BLaER1 (cell line): Measurements from ENCODE around the gene EYS.

Experiments
- H3K27ac ChIP-seq: shearing (Covaris generic); formaldehyde crosslinking; 2 replicates; pipeline ENCODE4 v1.8.1; 2022
- H3K27me3 ChIP-seq: shearing (Covaris generic); formaldehyde crosslinking; 2 replicates; pipeline ENCODE4 v1.8.1; 2022
- H3K36me3 ChIP-seq: shearing (Covaris generic); formaldehyde crosslinking; 2 replicates; pipeline ENCODE4 v1.8.1; 2022
- H3K4me1 ChIP-seq: shearing (Covaris generic); formaldehyde crosslinking; 2 replicates; pipeline ENCODE4 v1.8.1; 2022
- H3K4me2 ChIP-seq: shearing (Covaris generic); formaldehyde crosslinking; 2 replicates; pipeline ENCODE4 v1.8.1; 2022
- H3K4me3 ChIP-seq: shearing (Covaris generic); formaldehyde crosslinking; 2 replicates; pipeline ENCODE4 v1.8.1; 2022
- H3K9ac ChIP-seq: shearing (Covaris generic); formaldehyde crosslinking; 2 replicates; pipeline ENCODE4 v1.8.1; 2022
- H3K9me3 ChIP-seq: shearing (Covaris generic); formaldehyde crosslinking; 2 replicates; pipeline ENCODE4 v1.8.1; 2022
- H4K20me1 ChIP-seq: shearing (Covaris generic); formaldehyde crosslinking; 2 replicates; pipeline ENCODE4 v1.8.1; 2022
- Cebpa-rat ChIP-seq: shearing (Covaris generic); IDR thresholded peaks from 2 replicates; pipeline ENCODE4 v1.8.1; 2022

EYS gene

DNA sequence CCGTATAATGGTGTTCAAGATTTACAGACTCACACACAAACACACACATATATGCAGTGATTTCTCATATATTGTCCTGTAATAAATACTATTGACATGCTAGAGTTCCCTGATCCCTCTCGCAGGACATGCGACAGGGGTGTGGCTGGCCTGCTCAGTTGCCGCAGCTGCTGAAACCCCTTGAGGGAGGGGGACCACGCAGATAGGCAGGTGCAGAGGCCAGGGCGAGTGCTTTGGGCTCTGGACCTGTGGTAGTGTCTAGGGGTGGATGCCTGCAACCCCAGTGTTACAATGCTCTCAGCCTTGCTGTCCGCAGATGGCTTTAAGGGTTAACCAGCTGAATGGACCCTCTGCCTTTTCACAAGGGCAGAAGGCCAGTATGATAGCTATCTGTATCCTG, 706.2 kb downstream of the EYS start:
- TF ChIP-seq Cebpa-rat: no peak
- Histone ChIP-seq H3K9me3 (no peaks in the 10 kb centered on the region), H3K36me3 (no peaks in the 10 kb centered on the region), H3K27ac (no peak overlapping the region), H3K4me3 (no peak overlapping the region), H3K9ac (no peak overlapping the region), H3K4me2 (no peak overlapping the region), H4K20me1 (no peaks in the 10 kb centered on the region), H3K4me1 (no peaks in the 10 kb centered on the region), H3K27me3 (no peaks in the 10 kb centered on the region)

DNA sequence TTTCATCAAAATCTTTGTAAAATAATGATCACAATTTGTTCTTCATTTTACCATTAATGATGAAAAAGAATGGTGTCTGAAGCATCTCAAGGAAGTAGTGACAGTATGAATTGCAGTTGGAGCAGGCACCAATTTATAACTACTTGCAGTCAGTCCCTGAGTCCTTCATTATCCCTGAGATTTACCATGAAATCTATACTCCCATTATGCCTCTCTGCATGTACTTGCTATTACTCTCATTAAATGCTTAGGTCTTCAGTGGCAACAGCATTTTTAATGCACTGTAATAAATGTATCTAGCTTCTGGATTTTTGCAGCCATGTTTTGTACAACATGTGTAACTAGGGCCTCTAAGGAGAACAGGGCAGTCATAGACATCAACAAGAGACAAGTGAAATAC, 708.8 kb downstream of the EYS start:
- Histone ChIP-seq H3K27me3 (no peaks in the 10 kb centered on the region), H3K4me3 (no peak overlapping the region), H3K9ac (no peak overlapping the region), H3K36me3 (no peaks in the 10 kb centered on the region), H4K20me1 (no peaks in the 10 kb centered on the region), H3K27ac (no peak overlapping the region), H3K4me1 (no peaks in the 10 kb centered on the region), H3K9me3 (no peaks in the 10 kb centered on the region), H3K4me2 (no peak overlapping the region)
- TF ChIP-seq Cebpa-rat: no peak

DNA sequence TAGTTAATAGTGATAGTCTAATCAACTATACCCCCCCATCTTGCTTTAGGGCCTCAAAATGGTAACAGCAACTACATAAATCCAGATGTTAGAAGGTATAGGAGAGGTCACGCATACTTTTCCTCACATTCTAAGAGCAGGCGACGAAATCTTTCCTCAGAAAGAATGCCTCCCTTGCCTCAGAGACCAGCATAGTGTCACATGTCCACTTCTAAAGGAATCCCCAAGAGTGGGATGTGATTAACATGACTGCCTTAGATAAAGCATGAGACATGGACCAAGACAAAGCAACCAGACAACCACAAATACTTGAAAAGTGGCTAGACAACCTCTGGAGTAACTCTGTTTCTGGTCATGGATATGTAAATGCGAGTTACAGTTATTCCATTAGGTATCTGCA, 710.7 kb downstream of the EYS start:
- Histone ChIP-seq H3K4me2 (no peak overlapping the region), H3K36me3 (no peaks in the 10 kb centered on the region), H3K27me3 (no peaks in the 10 kb centered on the region), H3K9ac (no peak overlapping the region), H3K4me3 (no peak overlapping the region), H3K27ac (no peak overlapping the region), H3K9me3 (no peaks in the 10 kb centered on the region), H3K4me1 (no peaks in the 10 kb centered on the region), H4K20me1 (no peaks in the 10 kb centered on the region)
- no peak for TF ChIP-seq Cebpa-rat

DNA sequence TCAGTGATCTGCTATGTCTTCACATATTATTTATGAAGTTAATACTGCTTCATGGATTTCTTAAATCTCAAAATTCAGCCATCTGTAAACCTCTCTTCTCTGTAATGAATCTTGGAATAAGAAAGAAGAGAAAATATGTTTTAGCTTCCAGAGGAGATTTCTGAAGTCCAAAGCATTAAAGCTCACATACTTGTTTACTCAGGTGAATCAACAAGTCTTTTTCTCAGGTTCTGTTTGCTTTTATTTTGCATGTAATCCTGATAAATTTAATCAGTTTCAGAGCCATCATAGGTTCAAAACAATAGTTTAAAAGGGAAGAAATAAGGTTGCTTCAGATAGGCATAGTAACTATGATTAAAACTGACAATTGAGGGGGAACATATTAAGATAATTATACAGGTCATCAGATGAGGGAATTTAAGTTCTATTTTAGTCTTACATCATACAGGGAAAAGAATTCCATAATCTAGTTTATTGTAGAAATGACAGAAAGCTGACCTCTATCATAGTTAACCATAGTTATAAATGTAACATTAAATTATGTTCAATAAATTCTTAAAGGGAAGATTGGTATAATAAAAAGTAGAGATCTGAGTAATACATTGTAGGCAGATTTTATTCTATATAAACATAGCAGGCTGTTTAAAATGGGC, 716.2 kb downstream of the EYS start:
- H3K4me3 ChIP-seq: no peak overlapping the region
- H3K27me3 ChIP-seq: no peaks in the 10 kb centered on the region
- TF ChIP-seq Cebpa-rat: no peak
- H3K9ac ChIP-seq: no peak overlapping the region
- H3K4me2 ChIP-seq: no peak overlapping the region
- H3K9me3 ChIP-seq: no peaks in the 10 kb centered on the region
- no peaks in the 10 kb centered on the region for H3K4me1 ChIP-seq
- no peaks in the 10 kb centered on the region for H4K20me1 ChIP-seq
- no peak overlapping the region for H3K27ac ChIP-seq
- H3K36me3 ChIP-seq: no peaks in the 10 kb centered on the region

- Histone ChIP-seq H3K27ac (no peak overlapping the region), H3K9ac (no peak overlapping the region), H3K4me2 (no peak overlapping the region), H3K4me3 (no peak overlapping the region), H3K9me3 (no peaks in the 10 kb centered on the region), H3K36me3 (no peaks in the 10 kb centered on the region), H4K20me1 (no peaks in the 10 kb centered on the region), H3K27me3 (no peaks in the 10 kb centered on the region), H3K4me1 (no peaks in the 10 kb centered on the region)
- TF ChIP-seq Cebpa-rat: no peak
These were observed 718.9 kb downstream of the EYS start for GRCh38 chr6:64988148-64988547.

DNA sequence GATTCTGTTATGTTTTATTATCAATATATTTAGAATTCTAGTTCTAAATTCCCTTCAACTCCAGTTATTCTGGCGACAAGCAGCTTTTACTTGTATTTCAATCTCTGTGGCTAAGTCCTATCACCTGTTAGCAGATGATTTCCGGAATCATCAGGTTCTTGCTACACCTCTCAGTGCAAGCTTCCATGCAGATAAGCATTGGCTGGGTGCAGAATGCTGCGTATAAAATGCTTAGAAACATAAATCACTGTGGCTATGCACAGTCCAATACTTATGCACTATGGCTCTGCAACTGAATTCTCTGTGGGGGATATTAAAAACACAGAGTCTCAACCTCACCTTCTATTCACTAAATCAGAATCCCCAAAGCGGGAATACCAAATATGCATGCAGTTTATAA, 720.0 kb downstream of the EYS start:
- no peak overlapping the region for H3K4me3 ChIP-seq
- no peak overlapping the region for H3K4me2 ChIP-seq
- no peak overlapping the region for H3K27ac ChIP-seq
- no peak overlapping the region for H3K9ac ChIP-seq
- H3K36me3 ChIP-seq: no peaks in the 10 kb centered on the region
- TF ChIP-seq Cebpa-rat: no peak
- no peaks in the 10 kb centered on the region for H3K9me3 ChIP-seq
- no peaks in the 10 kb centered on the region for H3K27me3 ChIP-seq
- no peaks in the 10 kb centered on the region for H4K20me1 ChIP-seq
- no peaks in the 10 kb centered on the region for H3K4me1 ChIP-seq

DNA sequence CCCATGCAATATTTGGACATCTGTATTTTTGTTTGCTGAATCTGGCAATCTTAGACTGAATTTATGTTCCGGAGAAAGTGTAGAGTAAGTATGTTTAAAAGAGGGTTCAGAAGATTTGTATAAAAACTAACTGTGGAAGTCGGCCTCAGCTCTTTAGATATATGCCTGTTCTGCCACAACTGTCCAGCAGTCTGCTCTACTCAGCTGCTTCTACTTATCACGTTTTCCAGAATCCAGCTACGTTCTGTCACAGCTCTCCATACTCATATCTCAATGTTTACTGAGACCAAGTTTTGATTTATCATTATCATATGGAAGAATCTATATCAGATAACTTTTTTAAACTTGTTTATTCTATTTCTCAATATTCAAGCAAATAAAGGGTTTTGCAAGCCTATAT, 721.3 kb downstream of the EYS start:
- Histone ChIP-seq H4K20me1 (no peaks in the 10 kb centered on the region), H3K4me3 (no peak overlapping the region), H3K4me2 (no peak overlapping the region), H3K9ac (no peak overlapping the region), H3K4me1 (no peaks in the 10 kb centered on the region), H3K27ac (no peak overlapping the region), H3K36me3 (no peaks in the 10 kb centered on the region), H3K9me3 (no peaks in the 10 kb centered on the region), H3K27me3 (no peaks in the 10 kb centered on the region)
- TF ChIP-seq Cebpa-rat: no peak

DNA sequence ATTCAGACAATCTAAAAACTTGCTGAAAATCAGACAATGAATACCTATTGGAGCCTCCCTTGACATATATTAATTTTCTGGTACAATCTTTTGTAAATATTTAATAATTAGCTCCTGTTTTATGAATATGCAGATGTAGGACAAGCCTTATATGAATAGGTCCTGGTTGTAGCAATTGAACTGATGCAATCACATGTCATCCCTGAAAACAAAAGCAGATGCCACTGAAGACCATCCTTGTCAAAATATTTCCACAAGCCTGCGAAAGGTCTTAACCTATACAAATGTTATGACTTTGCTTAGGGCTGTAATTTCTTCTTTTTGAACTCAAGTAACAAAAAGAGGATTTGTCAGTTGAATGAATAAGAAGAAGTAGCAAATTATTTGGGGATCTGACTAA, 722.1 kb downstream of the EYS start:
- no peaks in the 10 kb centered on the region for H3K4me1 ChIP-seq
- no peaks in the 10 kb centered on the region for H3K9me3 ChIP-seq
- no peak overlapping the region for H3K9ac ChIP-seq
- no peaks in the 10 kb centered on the region for H4K20me1 ChIP-seq
- TF ChIP-seq Cebpa-rat: no peak
- no peaks in the 10 kb centered on the region for H3K27me3 ChIP-seq
- H3K36me3 ChIP-seq: no peaks in the 10 kb centered on the region
- no peak overlapping the region for H3K27ac ChIP-seq
- H3K4me2 ChIP-seq: no peak overlapping the region
- H3K4me3 ChIP-seq: no peak overlapping the region

- TF ChIP-seq Cebpa-rat: no peak
- no peaks in the 10 kb centered on the region for H3K36me3 ChIP-seq
These were observed 723.9 kb downstream of the EYS start for GRCh38 chr6:64983089-64983488.

GRCh38 chr6:64973142-64973541, 733.9 kb downstream of the EYS start:
- Histone ChIP-seq H3K4me1 (no peaks in the 10 kb centered on the region), H3K4me2 (no peak overlapping the region), H3K27ac (no peak overlapping the region), H3K36me3 (no peaks in the 10 kb centered on the region), H4K20me1 (no peaks in the 10 kb centered on the region), H3K4me3 (no peak overlapping the region), H3K9ac (no peak overlapping the region), H3K9me3 (no peaks in the 10 kb centered on the region), H3K27me3 (no peaks in the 10 kb centered on the region)
- no peak for TF ChIP-seq Cebpa-rat

More at GRCh38 chr6:64983089-64983488, 723.9 kb downstream of the EYS start:
- Histone ChIP-seq H3K9ac (no peak overlapping the region), H3K27ac (no peak overlapping the region), H3K4me2 (no peak overlapping the region), H3K4me1 (no peaks in the 10 kb centered on the region), H3K9me3 (no peaks in the 10 kb centered on the region), H3K4me3 (no peak overlapping the region), H4K20me1 (no peaks in the 10 kb centered on the region), H3K27me3 (no peaks in the 10 kb centered on the region)

GRCh38 chr6:64969139-64969538, 737.9 kb downstream of the EYS start:
- Histone ChIP-seq H4K20me1 (no peaks in the 10 kb centered on the region), H3K27ac (no peak overlapping the region), H3K4me2 (no peak overlapping the region), H3K9ac (no peak overlapping the region), H3K27me3 (no peaks in the 10 kb centered on the region), H3K9me3 (no peaks in the 10 kb centered on the region), H3K36me3 (no peaks in the 10 kb centered on the region), H3K4me1 (no peaks in the 10 kb centered on the region), H3K4me3 (no peak overlapping the region)
- TF ChIP-seq Cebpa-rat: no peak
